Prostate gland (tissue), 2 donors: ENCODE data around the gene ATXN1. TPM values are rescaled to one million over a fixed set of nuclear protein-coding genes. Genes with fewer than 3 reads are reported as not detected.
"Not testable (repeated sequence)": the region's sequence is repeated elsewhere in the genome, so short reads cannot be mapped to it uniquely, and the experiment has no call there.

Experiments
- DNase-seq: peaks from one replicate; pipeline ENCODE4 v3.0.0-alpha.2; 2019; ENCODE audit warnings: low spot score
- H3K27ac ChIP-seq, 2 donors: fragments of 200-600 bp; sonication (generic); 2 replicates each; pipeline ENCODE4 v1.5.1; 2017 to 2019
- H3K27me3 ChIP-seq: fragments of 200-600 bp; sonication (generic); replicated peaks from 2 replicates; pipeline ENCODE4 v1.5.1; 2019; ENCODE audit not compliant: insufficient read depth
- H3K36me3 ChIP-seq, 2 donors: fragments of 200-600 bp; sonication (generic); 1 replicate in 1 of 2; 2 replicates in 1 of 2; pipeline versions ENCODE4 v1.5.1 to v1.8.1; 2017 to 2019
- H3K4me1 ChIP-seq: fragments of 200-600 bp; sonication (generic); replicated peaks from 2 replicates; pipeline ENCODE4 v1.5.1; 2019
- H3K4me3 ChIP-seq, 2 donors: fragments of 200-600 bp; sonication (generic); 2 replicates each; pipeline ENCODE4 v1.5.1; 2017 to 2019
- H3K9me3 ChIP-seq: fragments of 200-600 bp; sonication (generic); 2 replicates; pipeline ENCODE4 v1.5.1; 2017
- POLR2A ChIP-seq: fragments of 450-650 bp; IDR thresholded peaks from one replicate; pipeline ENCODE4 v1.6.1; 2016; ENCODE audit warnings: antibody characterized with exemption, mild to moderate bottlenecking
- POLR2AphosphoS5 ChIP-seq: sonication (generic); formaldehyde crosslinking; IDR thresholded peaks from one replicate; pipeline ENCODE4 v1.6.1; 2017; ENCODE audit warnings: antibody characterized with exemption
- WGBS: methylation state at CpG from one replicate; pipeline ENCODE4 v1.1.5; 2018; 5-methylcytosine and 5-hydroxymethylcytosine counted together
- intact Hi-C: fragments of 100-400 bp; cut with DNase I; formaldehyde crosslinking; loops from one replicate; pipeline ENCODE4 v1.14.2; 2022
- total RNA-seq, 2 donors: library from RNA; depleted of rRNA; stranded (reverse); fragments of >200 nt; gene quantifications; one replicate each; pipeline ENCODE4 v1.1.0, GENCODE V29; 2016
- TF ChIP-seq, protein P1 (sequence below), 4 experiments: fragments of 200-600 bp in 2 of 4; fragments of 450-650 bp in 2 of 4; sonication (generic) in 2 of 4; IDR thresholded peaks; 1 replicate in 3 of 4; 2 replicates in 1 of 4; pipeline ENCODE4 v1.5.1; 2016 to 2019; ENCODE audit warnings: antibody characterized with exemption in 4 of 4, mild to moderate bottlenecking in 2 of 4, moderate library complexity in 2 of 4

The ATXN1 gene
- total RNA-seq, 2 donors from 2014 or later = 28.5 to 89.0 TPM

DNA sequence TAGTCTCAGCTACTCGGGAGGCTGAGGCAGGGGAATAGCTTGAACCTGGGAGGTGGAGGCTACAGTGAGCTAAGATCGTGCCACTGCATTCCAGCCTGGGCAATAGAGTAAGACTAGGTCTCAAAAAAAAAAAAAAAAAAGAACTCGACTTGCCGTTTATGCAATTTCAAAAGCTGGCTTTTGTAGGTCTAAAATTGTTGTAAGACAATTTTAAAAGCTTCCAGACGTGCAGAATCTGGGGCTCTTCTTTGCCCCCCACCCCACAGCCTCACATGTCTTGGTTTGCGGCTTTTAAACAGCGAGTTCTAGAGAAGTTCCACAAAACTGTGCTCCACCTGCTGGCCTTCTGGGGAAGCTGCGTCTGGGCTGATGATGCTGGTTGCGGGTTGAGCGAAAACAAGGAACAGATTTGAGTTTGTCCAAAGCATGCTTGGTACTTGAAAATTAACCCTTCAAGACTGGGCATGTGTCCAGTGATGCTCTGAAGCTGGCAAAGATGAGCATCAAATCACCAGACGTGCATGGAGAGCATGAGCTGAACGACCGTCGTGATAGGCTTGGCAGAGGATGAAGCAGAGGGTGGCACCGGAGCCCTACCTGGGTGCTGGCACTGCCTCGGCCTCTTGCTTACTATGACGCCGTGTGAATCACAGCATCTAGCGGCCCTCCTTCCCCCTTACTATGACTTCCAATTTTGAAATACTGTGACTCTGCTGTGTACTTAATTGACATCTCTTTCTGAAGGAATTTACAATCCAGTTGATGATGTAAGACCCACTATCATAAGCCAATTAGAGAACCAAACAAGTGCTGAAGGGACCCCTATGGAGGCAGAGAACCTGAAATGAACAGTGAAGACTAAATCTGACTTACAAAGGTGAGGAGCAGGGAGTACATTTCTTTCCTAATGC is 351.5 kb downstream of the ATXN1 start:
- no peak overlapping the region for H3K4me3 ChIP-seq
- H3K4me1 ChIP-seq = peaks cover 1% of the 10 kb centered on the region
- H3K27ac ChIP-seq = no peak overlapping the region
- TF ChIP-seq POLR2AphosphoS5 (peak; percentile 29), POLR2A (no peak)
- TF ChIP-seq, protein P1, sequence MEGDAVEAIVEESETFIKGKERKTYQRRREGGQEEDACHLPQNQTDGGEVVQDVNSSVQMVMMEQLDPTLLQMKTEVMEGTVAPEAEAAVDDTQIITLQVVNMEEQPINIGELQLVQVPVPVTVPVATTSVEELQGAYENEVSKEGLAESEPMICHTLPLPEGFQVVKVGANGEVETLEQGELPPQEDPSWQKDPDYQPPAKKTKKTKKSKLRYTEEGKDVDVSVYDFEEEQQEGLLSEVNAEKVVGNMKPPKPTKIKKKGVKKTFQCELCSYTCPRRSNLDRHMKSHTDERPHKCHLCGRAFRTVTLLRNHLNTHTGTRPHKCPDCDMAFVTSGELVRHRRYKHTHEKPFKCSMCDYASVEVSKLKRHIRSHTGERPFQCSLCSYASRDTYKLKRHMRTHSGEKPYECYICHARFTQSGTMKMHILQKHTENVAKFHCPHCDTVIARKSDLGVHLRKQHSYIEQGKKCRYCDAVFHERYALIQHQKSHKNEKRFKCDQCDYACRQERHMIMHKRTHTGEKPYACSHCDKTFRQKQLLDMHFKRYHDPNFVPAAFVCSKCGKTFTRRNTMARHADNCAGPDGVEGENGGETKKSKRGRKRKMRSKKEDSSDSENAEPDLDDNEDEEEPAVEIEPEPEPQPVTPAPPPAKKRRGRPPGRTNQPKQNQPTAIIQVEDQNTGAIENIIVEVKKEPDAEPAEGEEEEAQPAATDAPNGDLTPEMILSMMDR (IDR thresholded peaks at IDR 0.05) = peak; percentile 10 to 71 (median 54)
- DNase-seq = peak; percentile 48
- H3K27me3 ChIP-seq = no peaks in the 10 kb centered on the region
- intact Hi-C loops = loop anchor here (10.0 kb wide), 2 partner anchors 355 to 675 kb away; partner anchors contain the start of gene ATXN1
- no peaks in the 10 kb centered on the region for H3K36me3 ChIP-seq
- no peaks in the 10 kb centered on the region for H3K9me3 ChIP-seq
- WGBS = 51% methylated on average over 19 of the region's 19 CpGs

DNA sequence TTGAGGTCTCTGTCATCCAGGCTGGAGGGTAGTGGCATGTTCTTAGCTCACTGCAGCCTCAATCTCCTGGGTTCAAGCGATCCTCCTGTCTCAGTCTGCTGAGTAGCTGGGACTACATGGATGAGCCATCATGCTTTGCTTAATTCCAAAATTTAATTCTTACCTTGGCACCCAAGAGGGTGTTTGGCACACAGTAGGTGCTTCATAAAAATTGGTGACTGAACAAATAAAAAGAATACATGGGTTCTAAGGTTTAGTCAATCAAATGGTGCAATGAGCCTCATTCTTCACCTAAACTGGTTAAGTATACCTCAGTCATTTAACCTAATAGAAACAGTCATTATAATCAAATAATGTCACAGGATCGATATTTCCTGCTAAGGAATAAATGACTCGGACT is 352.5 kb downstream of the ATXN1 start:
- no peak for DNase-seq
- H3K27ac ChIP-seq = no peak overlapping the region
- intact Hi-C loops = loop anchor here (10.0 kb wide), 2 partner anchors 356 to 676 kb away; partner anchors contain the start of gene ATXN1
- TF ChIP-seq POLR2A (no peak), POLR2AphosphoS5 (no peak)
- TF ChIP-seq, protein P1 (IDR thresholded peaks at IDR 0.05) = no peak
- H3K9me3 ChIP-seq = no peaks in the 10 kb centered on the region
- H3K4me1 ChIP-seq = peaks cover 12% of the 10 kb centered on the region
- no peak overlapping the region for H3K4me3 ChIP-seq
- no peaks in the 10 kb centered on the region for H3K27me3 ChIP-seq
- 96% methylated on average over 3 of the region's 3 CpGs for WGBS
- no peaks in the 10 kb centered on the region for H3K36me3 ChIP-seq

DNA sequence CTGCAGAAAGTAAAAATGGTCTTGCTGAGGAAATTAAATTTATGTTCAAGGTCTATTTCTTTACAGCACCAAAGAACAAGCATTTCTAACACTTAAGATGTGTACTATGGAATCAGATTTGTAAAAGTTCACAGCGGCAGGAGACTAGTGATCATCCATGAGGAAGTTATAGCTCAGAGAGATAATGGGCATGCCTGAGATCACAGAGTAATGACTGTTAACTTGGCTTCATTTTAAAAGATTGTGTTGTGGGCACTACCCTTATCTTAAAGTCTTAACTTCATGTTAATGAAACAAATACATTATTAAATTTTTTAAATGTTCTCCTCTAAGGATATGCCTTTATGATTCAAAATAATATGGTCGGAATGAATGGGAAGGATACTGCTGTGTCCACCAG is 354.3 kb downstream of the ATXN1 start:
- no peak for TF ChIP-seq POLR2AphosphoS5
- TF ChIP-seq, protein P1 (IDR thresholded peaks at IDR 0.05) = no peak
- no peak for TF ChIP-seq POLR2A
- Histone ChIP-seq H3K36me3 (no peaks in the 10 kb centered on the region), H3K9me3 (no peaks in the 10 kb centered on the region), H3K27ac (peak overlapping the region; percentile 44 to 62), H3K4me3 (no peak overlapping the region), H3K4me1 (peaks cover 14% of the 10 kb centered on the region), H3K27me3 (no peaks in the 10 kb centered on the region)
- DNase-seq = no peak
- intact Hi-C loops = loop anchor here (10.0 kb wide), 2 partner anchors 358 to 678 kb away; partner anchors contain the start of gene ATXN1
- WGBS = 76% methylated on average over 2 of the region's 2 CpGs

DNA sequence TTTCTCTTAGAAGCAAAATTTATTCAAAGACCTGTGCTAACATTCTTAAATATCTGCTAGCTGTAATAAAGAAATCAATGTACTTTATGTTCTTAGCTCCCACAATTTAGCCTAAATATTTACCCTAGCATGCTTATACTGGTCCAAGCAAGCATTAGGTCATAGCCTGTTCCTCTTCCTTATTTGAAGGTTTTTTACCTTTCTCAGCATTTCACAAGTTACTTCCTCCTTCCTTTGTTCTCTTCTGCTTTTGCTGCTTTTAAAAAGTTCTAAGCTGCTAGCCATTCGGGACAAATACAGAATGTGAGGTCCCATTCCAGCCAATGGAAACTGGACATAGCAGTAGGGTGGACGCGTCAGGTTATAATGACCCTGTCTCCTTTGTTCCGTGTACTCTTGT is 354.7 kb downstream of the ATXN1 start:
- intact Hi-C loops = loop anchor here (10.0 kb wide), 2 partner anchors 358 to 678 kb away; partner anchors contain the start of gene ATXN1
- TF ChIP-seq POLR2AphosphoS5 = peak; percentile 66
- 47% methylated on average over 4 of the region's 4 CpGs for WGBS
- Histone ChIP-seq H3K4me1 (peaks cover 14% of the 10 kb centered on the region), H3K27ac (peak overlapping the region; percentile 44 to 62)
- H3K27me3 ChIP-seq, H3K36me3 ChIP-seq, H3K4me3 ChIP-seq, DNase-seq, H3K9me3 ChIP-seq: not testable (repeated sequence)

DNA sequence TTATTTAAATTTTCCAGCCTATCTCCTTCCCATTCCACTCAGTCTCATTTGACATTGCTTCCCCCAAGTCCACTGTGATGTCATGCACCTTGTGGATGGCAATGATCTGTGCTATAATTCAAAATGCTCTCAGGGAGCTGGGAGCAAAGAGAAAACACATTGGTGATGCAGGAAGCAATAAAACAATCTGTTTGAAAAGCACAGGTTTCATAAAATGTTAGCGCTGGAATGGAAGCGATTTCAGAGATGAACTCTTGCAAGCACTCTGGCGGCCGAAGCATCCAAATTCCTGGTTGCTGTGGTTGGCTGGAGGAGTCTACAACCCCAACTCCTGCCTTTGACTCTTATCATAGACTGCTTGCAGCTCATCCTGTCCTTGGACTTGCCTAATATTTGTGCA is 355.9 kb downstream of the ATXN1 start:
- H3K36me3 ChIP-seq = no peaks in the 10 kb centered on the region
- H3K4me1 ChIP-seq = peaks cover 14% of the 10 kb centered on the region
- H3K27ac ChIP-seq = peak overlapping the region in 1 of 2 donors; percentile 62
- intact Hi-C loops = loop anchor here (10.0 kb wide), 2 partner anchors 359 to 679 kb away; partner anchors contain the start of gene ATXN1
- 41% methylated on average over 4 of the region's 4 CpGs for WGBS
- no peaks in the 10 kb centered on the region for H3K27me3 ChIP-seq
- TF ChIP-seq POLR2AphosphoS5 = no peak
- TF ChIP-seq POLR2A = no peak
- TF ChIP-seq, protein P1 (IDR thresholded peaks at IDR 0.05) = no peak
- no peak overlapping the region for H3K4me3 ChIP-seq
- no peaks in the 10 kb centered on the region for H3K9me3 ChIP-seq
- DNase-seq = no peak
